GM18526 (cell line): ENCODE data around the gene FAM83C.

Experiments used
- POLR2A ChIP-seq: IDR thresholded peaks from 3 replicates; pipeline ENCODE4 v1.6.1; 2011; ENCODE audit not compliant: insufficient read length; ENCODE audit errors: extremely low read depth

Gene FAM83C

GRCh38 chr20:35306931-35307517 is 14.8 kb upstream of the FAM83C start:
- no peak for TF ChIP-seq POLR2A

- TF ChIP-seq POLR2A: no peak
Measured at GRCh38 chr20:35305682-35306556, 13.7 kb upstream of the FAM83C start.

- no peak for TF ChIP-seq POLR2A
Measured at GRCh38 chr20:35304956-35305355, 12.7 kb upstream of the FAM83C start.

DNA sequence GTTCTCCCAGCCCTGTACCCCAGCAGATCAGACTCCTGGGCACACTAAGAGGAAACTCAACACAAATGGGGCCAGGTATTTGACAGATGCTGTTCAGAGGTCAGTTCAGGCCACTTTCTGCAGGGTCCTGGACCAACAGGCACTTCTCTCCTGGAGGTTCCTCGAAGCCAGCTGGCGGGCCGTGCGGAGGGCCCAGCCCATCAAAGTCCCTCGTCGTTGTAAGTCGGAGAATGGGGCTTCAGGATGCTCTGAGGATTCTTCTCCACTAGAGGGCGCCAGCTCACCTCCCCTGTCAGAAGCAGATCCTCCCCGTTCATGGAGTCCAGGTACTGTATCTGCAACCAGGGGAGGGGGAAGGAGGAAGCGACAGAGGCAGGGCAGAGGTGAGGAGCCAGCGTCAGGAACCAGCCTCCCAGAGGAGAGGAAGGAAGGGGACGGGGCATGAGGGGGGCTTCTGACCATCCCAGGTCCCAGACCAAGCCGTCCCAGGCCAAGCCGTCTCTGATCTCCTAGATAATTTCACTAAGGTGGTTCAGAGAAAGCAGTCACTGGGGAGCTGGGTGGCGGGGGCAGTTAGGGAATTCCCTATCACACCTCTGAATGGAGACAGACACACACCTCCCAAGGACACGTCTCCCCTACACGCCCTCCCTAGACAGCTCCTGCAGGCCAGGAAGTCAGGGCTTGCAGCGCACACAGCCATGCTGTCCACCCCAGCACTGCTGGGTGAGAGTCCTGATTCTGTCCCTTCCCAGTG is 11.7 kb upstream of the FAM83C start:
- no peak for TF ChIP-seq POLR2A

DNA sequence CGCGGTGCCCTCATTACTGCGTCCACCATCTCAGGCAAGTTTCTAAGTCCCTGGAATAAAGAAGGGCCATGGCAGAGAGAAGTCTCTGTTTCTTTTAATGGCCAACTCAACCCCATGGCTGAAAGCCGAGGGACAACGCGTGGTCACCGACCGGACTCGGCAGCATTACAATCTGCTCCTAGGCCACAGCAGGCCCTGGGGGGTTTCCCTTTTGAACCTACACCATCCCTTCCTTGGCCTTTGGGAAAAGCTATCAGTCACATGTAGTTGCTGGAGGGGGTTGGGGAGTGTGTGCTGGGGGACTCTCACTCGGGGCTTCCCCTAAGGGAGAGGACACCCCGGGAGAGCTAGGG is 11.1 kb upstream of the FAM83C start:
- TF ChIP-seq POLR2A: no peak

- no peak for TF ChIP-seq POLR2A
Measured at GRCh38 chr20:35302421-35303335, 10.5 kb upstream of the FAM83C start.

DNA sequence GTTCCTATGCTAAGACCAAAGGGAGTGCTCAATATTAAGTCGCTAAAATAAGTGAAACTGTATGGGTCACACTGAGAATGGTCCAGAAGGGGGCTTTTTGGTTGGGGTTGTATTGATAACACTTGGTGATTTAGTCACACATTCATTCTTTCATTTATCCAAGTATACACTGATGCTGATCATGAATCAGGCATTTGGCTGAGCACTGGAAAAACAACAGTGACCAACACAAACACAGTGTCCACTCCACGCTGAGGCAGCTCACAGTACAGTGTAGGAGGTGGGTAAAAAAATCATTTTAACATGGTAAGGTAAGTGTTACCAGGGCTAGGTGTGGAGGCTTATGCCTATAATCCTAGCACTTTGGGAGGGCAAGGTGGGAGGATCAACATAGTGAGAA is 9.2 kb upstream of the FAM83C start:
- no peak for TF ChIP-seq POLR2A

GRCh38 chr20:35300469-35301262 is 8.4 kb upstream of the FAM83C start:
- no peak for TF ChIP-seq POLR2A

DNA sequence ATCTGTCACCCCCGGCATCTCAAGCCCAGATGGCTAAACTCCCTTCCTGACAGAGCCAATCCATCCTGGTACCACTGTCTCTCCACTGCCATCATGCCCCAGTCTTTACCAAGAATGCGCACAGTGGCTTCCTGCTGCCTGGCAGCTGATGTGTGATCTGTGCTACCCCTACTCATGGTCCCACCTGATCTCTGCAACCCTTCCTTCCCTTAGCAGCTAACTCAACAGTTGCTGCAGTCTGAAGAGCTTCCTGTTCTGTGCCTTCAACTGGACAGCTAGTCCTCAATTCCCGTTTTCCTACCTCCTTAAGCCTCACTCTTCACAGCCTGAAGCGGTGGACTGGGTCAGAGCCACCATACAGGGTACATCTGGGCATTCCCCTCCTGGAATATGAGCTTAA is 7.6 kb upstream of the FAM83C start:
- TF ChIP-seq POLR2A: no peak

GRCh38 chr20:35298264-35298663 is 6.0 kb upstream of the FAM83C start:
- TF ChIP-seq POLR2A: no peak

DNA sequence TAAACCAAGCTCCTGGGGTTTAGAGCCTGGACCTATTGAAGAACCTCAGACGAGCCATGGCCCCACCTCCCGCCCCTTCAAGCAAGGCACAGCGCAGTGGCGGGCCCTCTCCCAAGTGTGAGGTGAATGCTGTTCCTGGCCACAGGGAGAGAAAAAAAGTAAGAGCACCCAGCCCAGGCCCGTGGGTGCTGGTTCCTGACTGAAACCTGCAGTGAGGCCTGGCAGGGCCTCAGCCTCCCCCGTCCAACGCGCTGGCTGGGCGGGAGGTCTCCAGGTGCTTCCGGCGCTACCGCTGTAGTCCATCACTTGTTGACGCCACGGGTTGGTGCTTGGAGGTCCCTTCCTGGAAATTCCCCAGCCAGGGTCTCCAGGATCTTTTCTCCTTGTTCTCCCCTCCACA is 5.5 kb upstream of the FAM83C start:
- no peak for TF ChIP-seq POLR2A

DNA sequence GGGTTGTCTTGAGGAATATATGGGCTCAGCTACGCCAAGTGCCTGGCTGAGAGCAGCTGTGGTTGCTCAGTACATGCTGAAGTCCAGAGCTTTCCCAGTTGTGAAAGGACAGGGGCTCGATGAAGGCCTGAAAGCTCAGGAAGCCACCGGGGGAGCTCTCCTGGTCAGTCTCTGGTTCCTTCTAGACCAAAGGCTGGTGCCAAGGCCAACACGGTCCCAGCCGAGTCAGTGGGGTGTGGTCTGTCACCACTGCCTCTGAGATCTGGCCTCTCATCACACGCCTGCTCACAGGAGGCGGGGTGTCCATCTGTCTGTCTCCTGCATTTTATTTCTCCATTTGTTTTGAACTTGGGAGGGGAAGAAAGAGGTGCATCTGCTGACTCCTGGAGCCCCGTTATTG is 4.9 kb upstream of the FAM83C start:
- no peak for TF ChIP-seq POLR2A

GRCh38 chr20:35296101-35296554 is 3.9 kb upstream of the FAM83C start:
- TF ChIP-seq POLR2A: no peak

- TF ChIP-seq POLR2A: no peak
Measured at GRCh38 chr20:35295674-35296073, 3.4 kb upstream of the FAM83C start.

DNA sequence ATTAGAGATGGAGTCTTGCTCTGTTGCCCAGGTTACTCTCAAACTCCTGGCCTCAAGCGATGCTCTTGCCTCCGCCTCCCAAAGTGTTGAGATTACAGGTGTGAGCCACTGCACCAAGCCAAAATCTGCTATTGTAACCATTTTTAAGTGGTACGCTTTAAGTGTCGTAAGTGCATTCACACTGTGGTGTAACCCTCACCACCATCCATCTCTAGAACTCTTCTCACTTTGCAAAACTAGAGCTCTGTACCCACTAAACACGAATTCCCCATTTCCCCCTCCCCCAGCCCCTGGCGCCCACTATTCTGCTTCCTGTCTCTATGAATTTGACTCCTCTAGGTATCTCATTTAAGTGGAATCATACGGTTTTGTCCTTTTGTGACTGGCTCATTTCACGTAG is 2.8 kb upstream of the FAM83C start:
- TF ChIP-seq POLR2A: no peak

GRCh38 chr20:35294293-35294685 is 2.1 kb upstream of the FAM83C start:
- TF ChIP-seq POLR2A: no peak
